HG02943 (cell line): ENCODE data around the gene FOXQ1.
"Not testable (repeated sequence)": the region's sequence is repeated elsewhere in the genome, so short reads cannot be mapped to it uniquely, and the experiment has no call there.

ENCODE experiments used
- ATAC-seq: cut with Tn5 transposase; IDR thresholded peaks from one replicate; pipeline ENCODE4 v1.9.1; 2021; ENCODE audit warnings: mild to moderate bottlenecking, low read depth, moderate library complexity; ENCODE audit not compliant: unreplicated experiment

The FOXQ1 gene

DNA sequence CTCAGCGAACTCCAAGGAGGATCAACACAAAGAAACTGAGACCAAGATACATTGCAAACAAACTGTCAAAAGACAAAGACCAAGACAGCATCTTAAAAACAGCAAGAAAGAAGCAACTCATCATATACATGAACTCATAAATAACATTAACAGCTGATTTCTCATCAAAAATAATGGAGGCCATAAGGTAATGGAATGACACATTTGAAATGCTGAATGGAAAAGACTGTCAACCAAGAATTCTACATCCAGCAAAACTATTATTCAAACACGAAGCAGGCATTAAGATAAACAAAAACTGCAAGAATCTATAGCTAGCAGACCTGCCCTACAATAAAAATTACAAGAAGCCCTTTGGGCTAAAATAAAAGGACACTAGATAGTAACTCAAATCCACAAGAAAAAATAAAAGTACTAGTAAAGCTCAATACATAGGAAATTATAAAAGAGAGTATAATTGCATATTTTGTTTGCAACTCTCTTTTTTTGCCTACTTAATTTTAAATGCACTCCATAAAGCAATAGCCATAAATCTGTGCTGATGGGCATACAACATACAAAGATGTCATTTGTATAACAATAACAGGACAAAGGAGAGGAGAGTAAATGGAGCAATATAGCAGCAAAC, 39.6 kb downstream of the FOXQ1 start:
- ATAC-seq = no peak

DNA sequence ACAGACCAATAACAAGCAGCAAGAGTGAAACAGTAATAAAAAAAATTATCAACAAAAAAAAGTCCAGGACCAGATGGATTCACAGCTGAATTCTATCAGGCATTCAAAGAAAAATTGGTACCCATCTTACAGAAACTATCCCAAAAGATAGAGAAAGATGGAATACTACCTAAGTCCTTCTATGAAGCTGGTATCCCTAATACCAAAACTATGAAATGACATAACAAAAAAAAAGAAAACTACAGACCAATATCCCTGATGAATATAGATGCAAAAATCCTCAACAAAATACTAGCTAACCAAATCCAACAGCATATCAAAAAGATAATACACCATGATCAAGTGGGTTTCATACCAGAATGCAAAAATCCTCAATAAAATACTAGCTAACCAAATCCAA, 43.2 kb downstream of the FOXQ1 start:
- not testable (repeated sequence) for ATAC-seq

DNA sequence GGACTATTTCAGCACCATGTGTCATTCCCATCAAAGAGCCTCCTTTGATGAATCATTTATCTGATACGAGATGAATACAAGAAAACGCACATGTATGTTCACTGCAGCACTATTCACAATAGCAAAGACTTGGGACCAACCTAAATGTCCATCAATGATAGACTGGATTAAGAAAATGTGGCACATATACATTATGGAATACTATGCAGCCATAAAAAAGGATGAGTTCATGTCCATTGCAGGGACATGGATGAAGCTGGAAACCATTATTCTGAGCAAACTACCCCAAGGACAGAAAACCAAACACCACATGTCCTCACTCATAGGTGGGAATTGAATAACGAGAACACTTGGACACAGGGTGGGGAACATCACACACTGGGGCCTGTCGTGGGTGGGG, 49.8 kb downstream of the FOXQ1 start:
- not testable (repeated sequence) for ATAC-seq

DNA sequence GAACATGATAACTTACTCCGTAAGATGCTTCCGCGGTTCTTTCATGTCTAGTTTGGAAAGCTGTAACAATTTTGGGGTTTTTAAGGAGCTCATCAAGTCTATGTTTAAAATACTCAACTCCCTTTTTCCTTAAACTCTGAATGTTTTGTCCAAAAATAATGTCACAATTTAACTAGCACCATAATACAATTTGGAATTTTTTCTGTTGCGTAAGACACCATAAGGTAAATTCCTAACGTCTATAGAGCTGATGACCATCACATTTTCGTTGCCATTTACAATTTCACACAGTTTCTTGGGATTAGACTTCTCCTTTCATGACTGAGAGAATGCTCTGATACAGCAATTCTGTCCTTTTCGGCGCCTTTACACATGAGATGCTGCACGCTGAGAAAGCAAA, 50.7 kb downstream of the FOXQ1 start:
- no peak for ATAC-seq

DNA sequence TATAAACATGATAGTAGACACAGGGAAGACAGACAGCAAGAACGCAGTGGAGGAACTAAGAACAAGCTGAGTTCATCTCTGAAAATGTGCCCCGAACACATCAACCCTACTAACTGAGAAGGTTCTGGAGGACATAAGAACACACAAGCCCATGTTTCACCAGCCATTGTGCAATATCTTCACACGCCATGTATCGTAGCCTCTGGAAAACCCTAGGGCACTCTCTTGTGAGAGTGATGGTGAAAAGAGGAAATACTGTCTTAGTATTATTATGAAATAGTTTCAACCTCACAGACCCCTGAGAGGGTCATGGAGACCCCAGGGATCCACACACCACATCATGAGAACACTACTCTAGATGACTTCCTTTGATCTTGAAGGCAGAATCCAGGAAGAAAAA, 51.4 kb downstream of the FOXQ1 start:
- ATAC-seq = no peak

DNA sequence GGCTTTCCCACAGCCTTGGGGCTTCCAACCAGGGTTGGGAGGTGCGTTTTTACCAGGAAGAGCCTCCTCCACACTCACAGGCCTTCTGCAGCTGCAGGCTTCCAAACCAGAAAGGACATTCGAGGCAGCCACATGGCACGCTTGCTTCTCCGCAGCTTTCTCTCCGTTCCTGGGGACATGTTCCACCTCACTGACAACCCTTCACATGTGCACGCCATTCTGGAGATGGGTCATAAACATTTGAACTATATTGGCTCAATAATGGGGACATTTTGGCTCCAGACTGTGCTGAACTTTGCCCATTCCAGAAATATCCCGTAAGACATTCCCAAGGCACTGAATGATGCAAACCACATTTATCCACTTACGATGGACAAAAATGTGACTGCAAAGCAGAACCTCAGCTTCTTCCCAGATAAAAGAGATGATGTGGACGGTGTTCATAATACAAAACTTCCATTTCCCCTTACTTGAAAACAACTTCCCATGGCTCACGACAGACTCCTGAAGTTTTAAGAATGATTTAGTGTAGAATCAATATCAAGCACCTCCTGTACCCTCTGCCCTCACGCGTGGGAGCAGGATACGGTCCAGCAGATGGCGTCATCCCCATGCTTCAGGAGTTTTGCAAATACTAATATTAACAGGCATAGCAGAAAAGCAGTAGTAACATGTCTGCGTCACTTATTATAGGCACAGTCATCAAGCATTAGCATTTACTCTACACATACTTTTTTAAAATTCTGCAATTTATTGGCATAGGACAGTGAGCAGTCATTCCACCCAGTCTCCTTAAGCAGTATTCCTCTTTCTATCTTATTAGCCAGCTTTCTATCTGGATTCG, 52.1 kb downstream of the FOXQ1 start:
- ATAC-seq = no peak
